COLO668 (cell line): ENCODE measurements around the gene PHF13.
A peak's percentile ranks its signal among the peaks of the same experiment; 100 is the strongest.

Source experiments
- DNase-seq: peaks from one replicate; lab custom pipeline; 2025; ENCODE audit not compliant: unreplicated experiment; lab: John Stamatoyannopoulos, UW

The PHF13 gene

GRCh38 chr1:6601049-6601922, 12.2 kb upstream of the PHF13 start:
- DNase-seq: peak; percentile 74

DNA sequence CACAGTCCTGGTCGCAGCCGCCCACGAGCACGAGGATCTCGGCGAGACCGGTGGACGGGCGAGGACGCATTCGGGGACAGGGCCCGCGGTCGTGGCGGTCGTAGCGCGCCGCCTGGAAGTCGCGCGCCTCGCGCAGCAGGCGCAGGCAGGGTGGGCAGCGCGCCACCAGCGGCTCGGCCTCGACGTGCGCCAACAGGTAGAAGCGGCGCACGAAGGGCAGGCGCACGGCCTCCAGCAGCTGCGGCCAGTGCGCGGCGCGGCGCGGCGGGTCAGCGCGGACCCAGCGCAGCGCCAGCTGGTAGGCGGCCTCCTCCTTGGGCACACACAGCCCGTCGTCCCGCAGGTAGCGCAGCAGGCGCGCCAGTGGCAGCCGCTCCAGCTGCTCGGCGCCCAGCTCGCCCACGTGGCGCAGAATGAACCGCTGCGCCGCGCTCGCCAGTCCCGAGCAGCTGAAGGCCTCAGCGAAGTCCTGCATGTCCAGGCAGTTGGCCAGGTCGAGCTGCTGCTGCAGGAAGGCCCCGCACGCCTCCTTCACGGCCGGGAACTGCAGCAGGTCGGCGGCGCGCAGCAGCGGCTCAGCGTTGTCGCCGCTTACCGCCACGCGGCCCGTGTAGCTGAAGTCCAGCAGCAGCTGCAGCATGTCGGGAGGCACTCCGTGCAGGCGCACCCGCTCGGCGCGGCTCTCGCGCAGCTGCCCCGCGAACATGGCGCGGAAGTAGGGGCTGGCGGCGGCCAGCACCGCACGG, 11.4 kb upstream of the PHF13 start:
- DNase-seq: peak; percentile 95

DNA sequence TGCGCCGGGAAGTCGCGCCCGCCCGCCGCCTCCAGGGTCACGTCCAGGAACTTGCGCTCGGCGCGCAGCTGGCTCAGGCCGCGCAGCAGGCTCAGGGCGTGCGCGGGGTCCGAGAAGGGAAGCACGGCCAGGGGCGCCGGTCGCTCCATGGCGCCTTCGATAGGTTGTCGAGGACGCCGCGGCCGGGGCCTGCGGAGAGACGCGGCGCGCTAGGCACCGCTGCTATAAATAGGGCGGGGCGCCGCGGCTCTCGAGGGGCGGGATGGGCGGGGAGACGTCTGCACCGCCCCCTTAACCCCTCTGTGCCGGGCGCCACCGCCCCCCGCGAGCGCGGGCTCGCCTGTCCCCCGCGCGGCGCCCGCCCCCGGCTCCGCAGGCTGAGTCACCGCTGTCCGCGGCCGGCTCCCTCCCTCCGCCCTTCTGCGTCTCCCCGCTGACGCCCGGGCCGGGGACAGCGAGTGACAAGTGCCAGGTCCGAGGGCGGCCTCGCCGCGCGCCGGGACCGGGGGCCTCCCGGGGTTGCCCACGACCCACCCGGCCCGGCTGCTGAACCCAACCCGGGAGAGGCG, 10.8 kb upstream of the PHF13 start, which contains the start of gene KLHL21:
Gene KLHL21 (minus strand): TSS at position 201 of the 569 bp plus-strand sequence. CDS start 52 bp downstream, at position 149.
- DNase-seq: peak; percentile 97

GRCh38 chr1:6603238-6603914, 10.2 kb upstream of the PHF13 start:
- DNase-seq: peak; percentile 56

DNA sequence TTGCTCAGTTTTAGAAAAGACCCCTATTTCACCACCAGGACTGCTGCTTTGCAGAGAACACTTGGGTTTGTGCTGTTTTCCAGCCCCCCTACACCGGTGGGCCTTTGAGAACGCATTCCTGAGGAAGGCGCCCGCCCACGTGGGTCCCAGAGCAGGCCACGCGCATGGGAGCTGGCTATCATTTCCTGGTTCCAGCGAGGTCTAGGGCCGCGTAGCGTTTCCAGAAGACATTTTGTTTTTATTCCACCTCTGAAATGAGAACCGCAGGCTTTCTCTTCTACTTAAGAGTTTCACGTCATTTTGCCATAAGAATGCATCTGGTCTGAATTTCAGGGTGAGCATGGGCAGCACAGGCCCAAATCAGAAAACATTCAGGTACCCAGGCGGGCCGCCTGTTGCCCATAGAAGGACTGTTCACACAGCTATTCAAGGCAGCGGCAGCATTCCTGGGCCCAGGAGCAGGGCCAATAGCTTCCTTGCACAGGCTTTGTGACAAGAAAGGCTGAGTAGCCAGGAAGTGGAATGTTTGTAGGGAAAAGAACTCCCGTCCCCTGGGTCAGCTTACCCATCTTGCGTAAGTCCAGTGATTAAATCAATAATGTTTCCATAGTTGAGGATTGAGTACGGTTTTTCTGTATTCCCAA, 9.5 kb upstream of the PHF13 start:
- no peak for DNase-seq

DNA sequence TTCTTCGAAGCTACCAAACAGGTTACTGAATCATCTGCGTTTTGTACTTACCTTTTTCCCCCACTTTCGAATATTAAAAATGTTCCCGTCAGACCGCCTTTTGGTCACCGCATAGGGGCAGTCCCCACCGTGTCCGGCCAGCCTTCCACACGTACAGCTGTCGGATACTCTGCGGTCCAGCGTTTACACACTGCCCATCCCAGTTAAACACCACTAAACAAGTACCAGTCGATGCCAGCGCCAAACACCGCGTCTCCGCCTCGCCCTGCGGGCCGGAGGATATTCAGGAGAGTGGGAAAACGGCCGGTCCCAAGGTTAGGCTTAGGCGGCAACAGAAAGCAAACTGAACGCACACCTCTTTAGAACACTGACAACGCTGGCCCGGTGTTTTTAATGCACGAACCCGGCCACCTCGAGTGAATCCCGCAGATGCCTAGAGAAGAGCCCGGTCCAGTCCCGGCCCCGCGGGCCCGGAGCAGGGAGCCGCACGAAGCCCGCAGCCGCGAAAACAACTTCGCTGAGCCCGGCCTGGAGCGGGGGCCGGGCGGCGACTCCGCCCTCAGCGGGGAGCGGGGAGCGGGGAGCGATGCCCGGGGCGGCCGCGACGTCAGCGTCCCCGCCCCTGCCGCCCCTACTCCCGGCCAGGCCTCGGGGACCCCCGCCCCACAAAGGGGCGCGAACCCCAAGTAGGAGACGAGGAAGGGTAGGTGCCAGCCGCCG, 730 bp upstream of the PHF13 start:
- DNase-seq: peak; percentile 89

GRCh38 chr1:6614019-6614928, 743 bp downstream of the PHF13 start:
- peak; percentile 67 for DNase-seq

- peak; percentile 20 for DNase-seq
Observed at GRCh38 chr1:6614929-6615785, 1.6 kb downstream of the PHF13 start.

GRCh38 chr1:6619045-6619444, 5.5 kb downstream of the PHF13 start:
- DNase-seq: no peak

DNA sequence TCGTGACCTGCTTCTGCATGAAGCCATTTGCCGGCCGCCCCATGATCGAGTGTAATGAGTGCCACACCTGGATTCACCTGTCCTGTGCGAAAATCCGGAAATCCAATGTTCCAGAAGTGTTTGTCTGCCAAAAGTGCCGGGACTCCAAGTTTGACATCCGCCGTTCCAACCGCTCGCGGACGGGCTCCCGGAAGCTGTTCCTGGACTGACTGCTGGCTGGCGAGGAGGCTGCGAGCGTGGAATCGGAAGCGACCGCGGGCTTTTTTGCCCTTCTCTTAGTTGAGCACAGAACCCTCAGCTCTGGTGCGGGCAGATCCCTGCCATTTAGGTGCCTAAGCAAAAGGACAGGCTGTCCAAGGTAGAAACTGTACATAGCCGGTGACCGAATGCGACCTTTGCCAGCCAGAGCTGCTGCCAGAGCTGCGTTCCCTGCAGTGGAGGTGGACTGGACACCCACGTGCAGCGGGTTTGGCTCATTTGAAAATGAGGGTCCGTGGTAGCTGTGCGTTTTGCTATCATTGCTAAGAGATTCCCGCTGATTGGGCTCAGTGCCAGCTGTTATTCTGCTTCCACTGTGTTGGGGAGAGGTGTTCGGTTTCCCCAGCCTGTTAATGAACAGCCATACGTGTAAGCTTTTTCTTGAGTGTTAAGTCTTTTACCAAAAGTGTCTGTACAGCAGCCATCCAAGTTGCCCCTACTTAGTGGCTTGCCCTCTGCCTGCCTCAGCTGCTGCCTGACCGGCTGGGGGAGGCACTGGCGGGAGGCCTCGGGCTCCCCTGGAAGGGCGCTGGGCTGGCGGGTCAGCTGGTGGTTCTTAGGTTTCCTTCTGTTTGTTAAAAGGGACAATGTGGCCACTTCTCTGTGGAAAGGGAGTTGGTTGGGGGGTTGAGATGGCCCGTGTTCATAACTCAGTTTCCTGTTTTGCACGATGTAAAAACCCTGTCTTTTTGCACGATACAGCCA, 8.2 kb downstream of the PHF13 start:
- no peak for DNase-seq

GRCh38 chr1:6622396-6623152, 9.0 kb downstream of the PHF13 start:
- no peak for DNase-seq

DNA sequence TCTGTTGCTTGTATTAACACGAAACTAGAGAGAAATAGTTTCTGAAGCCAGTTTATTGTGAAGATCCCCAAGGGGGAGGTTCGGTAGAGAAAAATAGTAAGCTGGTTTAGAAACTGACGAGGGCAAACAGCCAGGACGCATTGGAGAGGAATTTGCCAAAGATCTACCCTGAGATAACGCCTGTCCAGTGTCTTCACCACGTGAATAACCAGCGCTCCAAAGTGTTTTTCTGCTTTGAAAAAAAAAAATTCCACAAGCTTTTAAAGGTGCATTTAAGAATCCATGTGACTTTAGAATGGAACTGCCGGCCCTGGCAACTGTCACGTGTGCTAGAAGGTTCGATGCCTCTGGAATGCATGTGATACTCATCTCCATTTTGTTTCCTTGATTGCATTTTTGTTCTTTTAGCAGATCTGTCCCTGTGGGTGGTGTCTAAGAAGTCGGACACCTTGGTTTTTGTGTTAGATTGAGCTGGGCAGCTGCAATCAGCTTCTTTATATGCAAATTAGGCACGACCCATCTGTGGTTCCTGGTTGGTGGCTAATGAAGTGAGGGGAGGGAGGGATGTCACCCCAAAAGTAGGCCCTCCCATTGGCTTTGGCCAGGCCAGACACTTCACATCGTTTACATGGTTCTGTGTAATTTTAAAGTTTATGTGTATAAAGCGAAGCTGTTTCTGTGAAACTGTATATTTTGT, 9.9 kb downstream of the PHF13 start:
- DNase-seq: no peak

- DNase-seq: peak; percentile 98
Observed at GRCh38 chr1:6624710-6625583, 11.4 kb downstream of the PHF13 start, which contains the start of gene THAP3. THAP3 (plus strand) TSS chr1:6624868; CDS start chr1:6625219, 351 bp downstream.

GRCh38 chr1:6625584-6626149, 12.1 kb downstream of the PHF13 start:
- DNase-seq: no peak
